Fibroblast of villous mesenchyme (primary cell): Measurements from ENCODE around the gene NAA35. TPM values are rescaled to one million over a fixed set of nuclear protein-coding genes. Genes with fewer than 3 reads are reported as not detected.
"Not testable (repeated sequence)": the region's sequence is repeated elsewhere in the genome, so short reads cannot be mapped to it uniquely, and the experiment has no call there.

Experiments used
- DNase-seq: peaks from one replicate; pipeline ENCODE4 v3.0.0-alpha.2; 2010; ENCODE audit warnings: low read depth
- H3K4me3 ChIP-seq: 2 replicates; pipeline ENCODE4 v1.5.1; 2011; ENCODE audit warnings: low read depth, mild to moderate bottlenecking, low read length
- CTCF ChIP-seq: IDR thresholded peaks from 2 replicates; pipeline ENCODE4 v1.5.1; 2012; ENCODE audit warnings: low read depth, mild to moderate bottlenecking, low read length; ENCODE audit not compliant: insufficient read depth
- total RNA-seq: library from RNA; depleted of rRNA; stranded (reverse); fragments of >200 nt; gene quantifications from 2 replicates; pipeline ENCODE4 v1.2.3, GENCODE V29; 2012

Gene NAA35
- total RNA-seq, 1 donor, result 28.5 TPM

- no peak overlapping the region for H3K4me3 ChIP-seq
- TF ChIP-seq CTCF, result no peak
- DNase-seq, result no peak
These were observed 103.1 kb downstream of the NAA35 start for GRCh38 chr9:86043999-86044398.

GRCh38 chr9:86045654-86046053 is 104.7 kb downstream of the NAA35 start:
- H3K4me3 ChIP-seq, result no peak overlapping the region
- TF ChIP-seq CTCF, result no peak
- DNase-seq, result no peak

- no peak overlapping the region for H3K4me3 ChIP-seq
- TF ChIP-seq CTCF, result no peak
- DNase-seq, result no peak
These were observed 105.2 kb downstream of the NAA35 start for GRCh38 chr9:86046071-86046636.

DNA sequence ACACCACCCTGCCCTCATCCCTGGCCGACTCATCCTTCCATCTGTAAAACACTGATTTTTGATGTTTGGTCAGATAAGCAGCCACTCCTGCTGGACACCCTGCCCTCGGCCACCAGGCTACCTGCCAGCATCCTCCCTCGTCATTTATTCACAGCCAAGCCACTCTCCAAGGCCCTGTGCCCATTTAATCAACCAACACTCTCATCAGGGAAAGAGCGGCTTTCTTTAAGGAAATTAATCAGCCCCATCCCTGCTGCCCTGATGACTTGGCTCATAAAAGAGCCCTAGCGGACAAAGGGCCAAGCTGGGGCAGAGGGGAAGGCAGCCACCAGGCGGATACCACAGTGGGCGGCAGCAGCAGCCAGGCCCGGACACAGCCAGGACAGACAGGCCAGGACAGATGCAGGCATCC is 106.0 kb downstream of the NAA35 start:
- DNase-seq, result no peak
- no peak for TF ChIP-seq CTCF
- H3K4me3 ChIP-seq, result no peak overlapping the region

DNA sequence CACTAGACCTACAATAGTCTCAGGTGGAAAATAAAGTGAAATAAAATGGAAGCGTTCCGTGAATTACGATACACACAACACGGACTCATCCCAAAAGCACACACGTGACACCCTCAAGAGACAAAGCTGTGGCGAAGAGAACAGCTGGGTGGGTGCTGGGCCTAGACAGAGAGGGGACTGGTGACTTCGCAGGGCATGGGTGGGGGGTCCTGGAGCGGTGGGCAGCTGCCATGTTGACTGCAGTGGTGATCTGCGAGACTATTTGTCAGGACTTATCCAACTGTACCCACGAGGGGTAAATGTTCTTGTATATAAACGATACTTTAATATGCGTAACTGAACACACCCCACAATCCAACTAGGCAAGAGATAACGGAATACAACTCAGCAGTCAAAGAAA is 106.4 kb downstream of the NAA35 start:
- TF ChIP-seq CTCF, result no peak
- no peak for DNase-seq

DNA sequence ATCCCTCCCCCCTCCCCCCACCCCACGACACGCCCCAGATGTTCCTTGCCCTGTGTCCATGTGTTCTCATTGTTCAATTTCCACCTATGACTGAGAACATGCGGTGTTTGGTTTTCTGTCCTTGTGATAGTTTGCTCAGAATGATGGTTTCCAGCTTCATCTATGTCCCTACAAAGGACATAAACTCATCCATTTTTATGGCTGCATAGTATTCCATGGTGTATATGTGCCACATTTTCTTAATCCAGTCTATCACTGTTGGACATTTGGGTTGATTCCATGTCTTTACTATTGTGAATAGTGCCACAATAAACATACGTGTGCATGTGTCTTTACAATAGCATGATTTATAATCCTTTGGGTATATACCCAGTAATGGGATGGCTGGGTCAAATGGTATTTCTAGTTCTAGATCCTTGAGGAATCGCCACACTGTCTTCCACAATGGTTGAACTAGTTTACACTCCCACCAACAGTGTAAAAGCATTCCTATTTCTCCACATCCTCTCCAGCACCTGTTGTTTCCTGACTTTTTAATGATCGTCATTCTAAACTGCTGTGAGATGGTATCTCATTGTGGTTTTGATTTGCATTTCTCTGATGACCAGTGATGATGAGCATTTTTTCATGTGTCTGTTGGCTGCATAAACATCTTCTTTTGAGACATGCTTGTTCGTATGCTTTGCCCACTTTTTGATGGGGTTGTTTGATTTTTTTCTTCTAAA is 107.2 kb downstream of the NAA35 start:
- DNase-seq, H3K4me3 ChIP-seq: not testable (repeated sequence)

More for the DNA sequence above, 106.4 kb downstream of the NAA35 start:
- H3K4me3 ChIP-seq, result no peak overlapping the region

GRCh38 chr9:86052556-86053468 is 111.9 kb downstream of the NAA35 start:
- DNase-seq, result no peak

More at GRCh38 chr9:86052556-86053468, 111.9 kb downstream of the NAA35 start:
- no peak overlapping the region for H3K4me3 ChIP-seq
- TF ChIP-seq CTCF, result no peak
